HG03103 (cell line): ENCODE results near the gene FAM170B.

Source experiments
- ATAC-seq: cut with Tn5 transposase; IDR thresholded peaks from one replicate; pipeline ENCODE4 v1.9.1; 2021; ENCODE audit warnings: low read depth; ENCODE audit not compliant: unreplicated experiment

Gene FAM170B

DNA sequence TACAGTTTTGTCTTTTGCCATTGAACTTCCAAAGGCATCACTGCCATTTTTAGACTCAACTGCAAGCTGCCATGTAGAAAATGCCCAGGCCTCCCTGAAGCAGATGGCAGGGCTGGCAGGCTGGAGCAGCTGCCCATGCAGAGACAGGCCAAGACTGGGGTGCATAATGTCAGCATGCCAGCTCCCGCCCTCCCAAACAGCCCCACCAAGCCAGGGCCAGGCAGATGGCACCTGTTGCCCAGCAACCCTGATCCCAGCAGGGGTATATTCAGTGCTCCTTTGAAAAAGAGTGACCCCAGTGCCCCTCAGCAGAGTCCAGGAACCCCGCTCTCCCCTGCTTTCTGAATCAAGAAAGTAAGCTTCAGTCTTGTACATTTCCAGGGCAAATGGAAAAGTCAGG, 51.1 kb downstream of the FAM170B start:
- no peak for ATAC-seq

GRCh38 chr10:49081547-49082275, 52.1 kb downstream of the FAM170B start:
- no peak for ATAC-seq
